ENCODE results near the gene RHEBL1.

RHEBL1 gene, protein sequence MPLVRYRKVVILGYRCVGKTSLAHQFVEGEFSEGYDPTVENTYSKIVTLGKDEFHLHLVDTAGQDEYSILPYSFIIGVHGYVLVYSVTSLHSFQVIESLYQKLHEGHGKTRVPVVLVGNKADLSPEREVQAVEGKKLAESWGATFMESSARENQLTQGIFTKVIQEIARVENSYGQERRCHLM

DNA sequence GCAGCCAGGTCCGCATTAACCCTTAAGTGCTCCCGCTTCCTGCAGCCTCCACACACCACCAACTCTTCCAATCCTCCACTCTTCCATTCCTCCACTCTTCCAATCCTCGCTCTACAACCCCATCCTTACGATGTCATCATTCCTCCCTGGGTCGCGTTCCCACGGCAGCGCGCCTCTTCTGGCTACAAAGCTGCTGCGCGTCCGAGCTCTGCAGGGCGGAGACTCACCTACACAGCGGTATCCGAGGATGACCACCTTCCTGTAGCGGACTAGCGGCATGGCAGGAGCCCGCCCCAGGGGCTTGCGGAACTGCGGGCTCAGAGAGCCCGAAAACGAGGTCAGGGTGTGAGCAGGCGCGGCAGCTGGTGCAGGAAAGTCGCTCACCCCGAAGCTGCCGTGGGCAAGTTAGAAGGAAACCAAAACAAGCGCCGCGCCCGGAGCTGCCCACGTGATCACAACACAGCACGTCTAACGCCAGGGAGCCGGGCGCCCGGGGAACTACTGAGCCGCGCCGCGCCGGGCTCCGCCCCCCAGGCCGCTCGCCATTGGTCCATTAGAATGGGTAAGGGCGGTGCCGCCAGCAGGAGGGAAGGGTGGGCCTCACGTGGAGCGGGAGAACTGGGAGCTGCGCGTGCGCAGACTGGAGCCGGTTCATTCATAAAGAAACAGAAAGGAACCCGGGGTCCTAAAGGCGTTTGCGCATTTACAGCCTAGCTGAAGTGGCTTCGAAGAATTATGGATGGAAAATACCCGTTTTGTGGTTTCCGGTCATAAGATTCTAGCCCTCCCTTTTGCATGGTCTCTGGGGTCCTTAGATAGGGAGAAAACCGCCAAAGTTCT lies at the start of gene RHEBL1:
RHEBL1 (minus strand) TSS at position 473 of the 840 bp plus-strand sequence; CDS start at position 279, 194 bp downstream.
- DNase-seq: peak; percentile 91 to 94

DNA sequence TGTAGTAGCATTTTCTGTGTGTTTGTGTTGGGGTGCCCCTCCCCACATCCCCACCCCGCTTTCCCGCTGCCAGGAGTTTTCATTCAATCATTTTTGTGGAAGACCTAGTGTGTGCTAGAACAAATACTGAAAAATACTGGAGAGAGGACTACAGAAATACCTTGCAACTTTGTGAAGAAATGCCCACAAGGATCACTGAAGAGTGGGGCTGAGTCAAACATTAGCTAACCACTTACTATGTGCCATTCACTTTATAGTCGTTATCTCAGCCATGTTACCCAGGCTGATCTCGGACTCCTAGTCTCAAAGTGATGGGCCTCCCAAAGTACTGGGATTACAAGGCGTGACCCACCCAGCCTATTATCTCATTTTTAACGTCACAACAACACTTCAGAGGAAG lies 41.4 kb upstream of the RHEBL1 start:
- DNase-seq: no peak

DNA sequence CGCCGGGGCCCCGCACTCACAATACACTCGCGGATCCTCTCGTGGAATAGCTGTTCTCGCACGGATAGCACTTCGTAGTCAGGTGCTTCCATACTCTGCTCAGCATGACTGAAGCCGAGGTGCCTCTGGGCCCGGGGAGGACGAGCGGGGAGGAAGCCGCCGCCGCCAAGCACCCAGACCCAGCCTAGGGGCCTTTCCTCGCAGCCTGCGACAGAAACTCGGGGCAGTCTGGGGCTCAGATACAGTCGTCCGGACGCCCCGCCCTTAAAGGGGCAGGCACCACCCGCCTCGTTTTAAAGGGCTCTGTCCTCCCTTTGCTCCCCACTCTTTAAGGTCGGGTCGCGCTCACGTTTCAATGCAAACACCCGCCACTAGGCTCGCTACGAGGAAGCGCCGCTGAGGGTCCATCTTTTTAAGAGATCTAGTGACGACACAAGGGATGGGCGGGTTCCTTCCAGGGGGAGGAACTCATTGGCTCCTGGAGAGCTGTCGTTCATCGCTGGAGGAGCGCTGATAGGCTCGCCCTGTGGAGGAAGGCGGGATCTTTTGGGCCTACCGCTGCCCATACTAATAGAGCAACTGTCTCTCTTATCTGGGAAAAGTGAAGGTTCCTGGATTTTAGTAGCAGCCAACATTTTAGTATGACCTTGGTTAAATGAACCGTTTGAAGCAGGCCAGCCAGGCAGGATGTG lies 40.8 kb upstream of the RHEBL1 start, which contains the start of gene LMBR1L:
LMBR1L (minus strand) TSS at position 384 of the 692 bp plus-strand sequence; CDS start at position 92, 292 bp downstream.
- peak; percentile 95 to 96 for DNase-seq

DNA sequence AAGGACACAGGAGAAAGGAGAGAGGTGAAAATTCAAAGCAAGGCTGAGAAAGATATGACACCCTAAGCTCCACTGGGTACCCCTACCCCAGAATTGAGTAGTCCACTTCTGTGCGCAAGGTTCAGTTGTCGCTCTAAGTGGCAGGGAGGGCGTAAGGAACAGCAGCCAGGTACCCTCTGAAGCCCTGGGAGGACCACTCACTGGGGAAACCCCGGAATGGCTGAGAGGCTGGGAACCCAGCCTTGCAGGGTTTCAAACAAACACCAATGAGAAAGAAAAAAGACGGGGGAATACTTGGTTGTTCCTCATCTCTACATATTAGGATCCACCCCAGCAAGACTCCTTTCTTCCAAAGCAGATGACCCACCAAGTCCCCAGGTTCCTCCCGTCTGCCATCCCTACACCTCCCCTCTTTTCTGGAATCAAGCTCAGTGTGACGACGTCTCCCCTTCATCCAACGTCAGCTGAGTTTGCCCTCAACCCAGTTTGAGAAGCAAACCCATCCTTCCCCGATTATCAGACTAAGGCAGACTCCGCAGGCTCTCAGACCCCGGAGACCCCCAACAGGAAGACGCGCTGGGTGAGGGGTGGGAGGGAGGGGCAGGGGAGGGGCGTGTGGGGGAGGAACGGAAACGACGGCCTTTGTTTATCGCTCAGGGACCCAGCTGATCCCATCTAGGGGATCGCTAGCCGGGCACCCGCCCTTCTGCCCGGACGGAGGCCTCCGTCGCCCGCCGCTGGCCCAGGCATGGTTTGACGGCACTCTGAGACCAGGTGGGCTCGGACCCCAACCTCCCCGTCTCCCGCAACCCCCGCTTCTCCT lies 40.1 kb upstream of the RHEBL1 start:
- DNase-seq: no peak

DNA sequence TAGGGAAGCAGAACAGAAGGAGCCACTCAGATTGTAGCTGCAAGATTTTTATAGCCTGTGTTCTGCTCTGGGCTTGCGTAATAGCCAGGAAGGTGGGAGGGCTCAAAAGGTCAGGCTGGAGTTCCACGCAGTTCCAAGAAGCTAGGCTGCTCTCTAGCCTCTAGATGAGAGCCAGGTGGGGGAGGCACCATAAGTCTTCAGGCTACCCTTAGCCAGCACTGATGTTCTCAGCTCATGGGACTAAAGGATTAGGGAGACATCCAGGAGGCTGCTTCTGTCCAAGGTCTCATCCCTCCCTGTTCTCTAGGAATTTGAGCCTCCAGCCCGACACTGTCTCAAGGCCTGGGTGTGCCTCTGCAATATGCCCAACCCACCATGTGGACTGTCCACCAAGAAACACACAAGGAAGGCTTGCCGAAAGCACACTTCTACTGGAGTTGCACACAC lies 39.2 kb upstream of the RHEBL1 start:
- no peak for DNase-seq

DNA sequence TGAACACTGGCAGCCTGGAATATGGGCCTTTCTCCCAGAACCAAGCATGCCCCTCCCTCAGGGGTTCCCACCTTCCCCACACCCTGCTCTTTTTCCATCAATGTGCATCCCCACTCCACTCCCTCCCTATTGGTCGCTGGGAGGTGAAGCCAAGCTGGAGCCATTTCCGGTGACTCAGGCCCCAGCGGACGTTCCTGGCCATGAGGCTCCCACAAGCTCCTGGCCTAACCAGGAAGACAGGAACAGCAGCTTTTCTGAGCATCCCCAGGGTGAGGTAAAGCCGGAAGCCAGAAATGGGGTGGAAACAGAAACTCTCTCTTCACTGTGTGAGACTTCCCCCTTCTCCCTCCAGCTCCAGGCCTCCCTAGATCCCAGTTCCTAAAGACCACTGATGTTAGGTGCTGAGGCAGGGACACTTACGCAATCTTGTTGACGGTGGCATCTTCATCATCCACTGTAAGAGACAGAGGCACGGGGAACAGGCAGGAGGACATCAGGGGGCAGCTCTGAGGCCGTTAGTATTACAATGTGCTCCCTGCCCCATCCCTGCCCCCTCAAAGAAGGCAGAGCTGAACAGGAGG lies 35.8 kb upstream of the RHEBL1 start:
- DNase-seq: no peak

DNA sequence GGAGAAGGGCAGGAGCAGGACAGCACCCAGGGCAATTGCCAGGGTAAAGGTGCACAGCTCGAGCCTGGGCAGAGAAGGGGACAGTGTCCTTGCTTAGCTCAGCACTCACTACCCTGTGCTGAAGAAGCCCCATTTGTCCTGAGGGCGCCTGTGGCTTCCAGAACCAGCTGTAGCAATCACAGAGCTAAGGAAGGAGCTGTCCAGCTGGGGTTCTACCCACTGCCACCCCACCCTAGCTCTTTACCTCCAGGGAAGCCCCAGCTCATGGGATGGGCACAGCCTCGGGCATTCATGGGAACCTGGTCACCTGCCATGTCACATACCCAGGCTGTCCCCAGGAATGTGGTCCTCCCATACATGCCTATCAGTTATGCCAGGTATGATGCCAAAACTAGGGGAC lies 35.0 kb upstream of the RHEBL1 start:
- DNase-seq: no peak

DNA sequence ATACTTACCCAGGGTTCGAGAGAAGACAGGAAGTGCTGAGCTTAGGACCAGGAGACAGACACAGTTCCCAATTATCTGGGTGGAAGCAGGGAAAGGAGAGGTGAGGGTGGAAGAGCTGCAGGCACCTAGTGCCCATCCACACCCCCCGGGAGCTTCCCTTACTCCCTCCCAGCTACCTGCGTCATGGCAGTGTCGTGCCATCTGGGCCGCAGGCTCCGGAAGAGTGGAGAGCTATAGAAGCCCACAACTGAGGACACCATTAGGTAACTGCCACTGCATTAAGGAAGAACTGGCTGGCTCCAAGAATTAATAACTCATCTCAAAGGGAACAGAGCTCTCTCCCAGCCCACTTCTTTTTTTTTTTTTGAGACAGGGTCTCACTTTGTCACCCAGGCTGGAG lies 30.6 kb upstream of the RHEBL1 start:
- DNase-seq: no peak

DNA sequence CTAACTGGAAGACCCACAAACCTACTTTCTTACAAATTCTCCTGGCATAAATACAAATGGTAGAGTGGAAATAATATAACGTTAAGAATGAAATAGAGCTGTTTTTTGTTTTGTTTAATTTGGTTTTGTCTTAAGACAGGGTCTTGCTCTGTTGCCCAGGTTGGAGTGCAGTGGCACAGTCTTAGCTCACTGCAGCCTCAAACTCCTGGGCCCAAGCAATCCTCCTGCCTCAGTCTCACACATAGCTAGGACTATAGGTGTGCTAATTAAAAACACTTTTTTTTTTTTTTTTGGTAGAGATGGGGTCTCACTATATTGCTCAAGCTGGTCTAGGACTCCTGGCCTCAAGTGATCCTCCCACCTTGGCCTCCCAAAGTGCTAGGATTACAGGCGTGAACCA lies 28.9 kb upstream of the RHEBL1 start:
- no peak for DNase-seq

DNA sequence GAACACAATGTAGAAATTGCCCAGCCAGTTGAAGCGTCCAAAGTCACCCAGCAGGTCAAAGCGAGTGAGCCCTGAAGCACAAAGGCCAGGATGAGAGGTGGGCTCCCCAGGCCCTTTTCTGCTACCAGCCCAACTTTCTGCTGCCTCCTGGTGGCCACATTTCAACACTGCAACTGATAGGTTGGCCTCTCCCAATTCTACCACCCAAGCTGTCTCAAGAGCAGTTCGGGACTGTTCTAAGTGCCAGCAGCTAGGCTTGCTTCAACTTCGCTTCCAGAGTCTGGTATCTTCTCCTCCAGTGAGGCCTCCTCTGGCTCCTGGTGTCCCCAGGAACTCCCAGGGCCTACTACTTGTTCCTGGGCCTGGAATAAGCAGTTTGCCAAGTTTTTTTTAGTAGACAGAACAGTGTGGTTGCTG lies 28.3 kb upstream of the RHEBL1 start:
- peak in 1 of 2 experiments; percentile 19 for DNase-seq

DNA sequence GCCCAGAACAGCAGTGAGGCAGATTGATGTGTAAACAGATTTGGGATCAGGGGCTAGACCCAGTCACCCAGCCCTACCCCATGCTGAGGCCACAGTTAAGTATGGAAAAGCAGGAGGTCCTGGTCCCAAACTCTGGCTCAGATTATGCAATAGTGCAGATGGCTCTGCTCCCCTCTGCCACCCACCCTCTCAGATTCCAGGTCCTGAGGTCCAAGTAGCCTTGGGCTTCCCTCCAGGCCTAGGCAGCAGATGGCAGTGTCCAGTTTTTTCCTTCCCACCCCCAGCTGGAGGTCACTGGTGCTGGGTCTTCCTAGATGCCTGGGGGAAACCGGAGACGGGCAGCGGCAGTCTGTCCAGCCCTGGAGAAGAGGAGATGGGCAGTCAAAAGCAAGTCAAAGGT lies 27.6 kb upstream of the RHEBL1 start:
- no peak for DNase-seq

DNA sequence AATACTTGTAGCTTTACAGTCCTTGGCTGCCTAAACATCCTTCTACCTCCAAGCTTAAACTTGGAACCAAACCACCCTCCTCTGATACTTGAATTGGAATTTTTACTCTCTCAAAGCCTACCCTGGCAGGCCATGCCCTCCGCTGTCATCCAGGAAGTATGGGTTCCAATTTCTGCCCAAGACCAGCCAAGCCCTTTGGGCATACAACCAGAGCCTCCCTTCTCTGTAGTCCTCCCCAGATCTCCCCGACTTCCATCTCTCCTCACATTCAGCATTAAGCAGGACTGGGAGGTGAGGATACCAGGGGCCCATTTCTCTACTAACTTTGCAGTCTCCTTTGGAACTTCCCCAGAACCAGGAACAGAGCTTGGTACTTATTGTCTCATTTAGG lies 25.2 kb upstream of the RHEBL1 start:
- DNase-seq: no peak

DNA sequence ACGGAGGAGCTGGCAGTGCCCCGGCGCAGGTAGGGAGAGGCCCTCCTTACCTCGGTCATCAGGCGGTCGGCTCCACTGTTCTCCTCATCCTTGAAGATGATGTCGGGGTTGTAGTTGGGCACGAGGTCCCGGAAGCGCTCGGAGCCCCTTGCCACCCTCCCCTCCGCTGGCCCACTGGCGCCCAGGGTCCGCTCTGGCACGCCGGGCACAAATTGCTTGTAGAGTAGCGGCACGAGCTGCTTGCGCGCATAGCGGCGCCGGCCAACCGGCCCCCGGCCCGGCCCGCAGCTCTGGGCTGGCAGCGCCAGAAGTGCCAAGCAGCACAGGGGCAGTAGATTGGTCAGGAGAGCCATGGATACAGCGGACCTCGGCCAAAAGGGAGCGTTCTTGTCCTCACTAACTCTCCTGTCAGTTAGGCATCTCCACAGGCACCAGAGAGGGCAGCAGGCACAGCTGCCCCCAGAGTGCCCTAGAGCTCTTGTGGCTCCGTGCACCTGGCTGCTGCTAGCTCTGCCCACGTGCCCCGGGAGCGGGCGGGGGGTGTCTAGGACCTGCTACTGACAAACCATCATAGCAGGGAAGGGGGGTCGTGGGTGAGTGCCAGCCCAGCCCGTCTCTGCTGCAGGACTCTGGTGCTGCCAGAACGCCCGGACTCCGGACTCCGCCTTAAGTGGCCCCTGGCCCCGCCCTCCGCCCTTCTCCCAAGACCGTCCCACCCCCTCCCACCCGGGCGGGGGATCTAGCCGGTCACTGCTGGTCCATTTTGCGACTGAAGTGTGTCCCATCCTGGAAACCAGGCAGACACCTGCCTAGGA lies 24.6 kb upstream of the RHEBL1 start, which contains the start of gene DHH:
DHH (minus strand) TSS at position 642 of the 815 bp plus-strand sequence; CDS start at position 353, 289 bp downstream.
- no peak for DNase-seq

DNA sequence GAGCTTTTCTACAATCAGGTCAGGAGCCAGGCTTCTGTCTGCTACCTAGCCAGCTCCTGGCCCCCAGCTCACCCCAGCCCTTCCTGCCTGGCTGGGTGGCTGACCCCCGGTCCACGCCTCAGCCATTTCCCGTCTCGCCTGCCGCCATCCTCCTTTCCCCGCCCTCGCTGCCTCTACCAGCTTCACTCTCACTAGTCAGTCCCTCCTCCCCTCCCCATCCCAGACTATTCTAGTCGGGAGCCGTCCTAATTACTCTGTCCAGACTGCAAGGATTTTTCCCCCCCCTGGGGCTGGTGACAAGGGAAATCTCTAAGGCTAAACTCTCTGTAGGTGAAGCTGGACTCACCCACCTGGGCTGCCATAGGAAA lies 24.0 kb upstream of the RHEBL1 start:
- no peak for DNase-seq

DNA sequence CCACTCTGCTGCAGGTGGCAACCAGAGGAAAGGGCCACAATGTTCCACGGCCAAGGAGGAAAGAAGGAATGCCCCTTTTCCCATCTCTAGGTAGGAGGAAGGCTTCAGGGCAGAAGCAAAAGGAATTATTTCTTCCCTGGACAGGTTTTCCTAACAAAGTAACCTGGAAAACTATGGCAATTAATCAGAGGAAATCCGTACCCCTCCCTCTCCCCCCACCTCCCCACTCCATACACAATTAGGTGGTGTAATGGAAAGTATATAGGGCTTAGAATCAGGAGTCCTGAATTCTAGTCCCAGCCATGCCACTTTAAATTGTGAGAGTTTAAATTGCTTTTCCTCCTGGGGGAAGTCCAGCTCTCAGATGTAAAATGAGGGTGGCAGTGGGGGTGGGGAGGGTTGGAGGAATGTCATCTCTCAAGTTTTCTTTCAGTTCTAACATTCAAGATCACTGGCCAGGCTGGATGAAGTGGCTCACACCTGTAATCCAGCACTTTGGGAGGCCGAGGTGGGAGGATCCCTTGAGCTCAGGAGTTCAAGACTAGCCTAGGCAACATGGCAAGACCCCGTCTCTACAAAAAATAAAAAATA lies 23.1 kb upstream of the RHEBL1 start:
- no peak for DNase-seq

DNA sequence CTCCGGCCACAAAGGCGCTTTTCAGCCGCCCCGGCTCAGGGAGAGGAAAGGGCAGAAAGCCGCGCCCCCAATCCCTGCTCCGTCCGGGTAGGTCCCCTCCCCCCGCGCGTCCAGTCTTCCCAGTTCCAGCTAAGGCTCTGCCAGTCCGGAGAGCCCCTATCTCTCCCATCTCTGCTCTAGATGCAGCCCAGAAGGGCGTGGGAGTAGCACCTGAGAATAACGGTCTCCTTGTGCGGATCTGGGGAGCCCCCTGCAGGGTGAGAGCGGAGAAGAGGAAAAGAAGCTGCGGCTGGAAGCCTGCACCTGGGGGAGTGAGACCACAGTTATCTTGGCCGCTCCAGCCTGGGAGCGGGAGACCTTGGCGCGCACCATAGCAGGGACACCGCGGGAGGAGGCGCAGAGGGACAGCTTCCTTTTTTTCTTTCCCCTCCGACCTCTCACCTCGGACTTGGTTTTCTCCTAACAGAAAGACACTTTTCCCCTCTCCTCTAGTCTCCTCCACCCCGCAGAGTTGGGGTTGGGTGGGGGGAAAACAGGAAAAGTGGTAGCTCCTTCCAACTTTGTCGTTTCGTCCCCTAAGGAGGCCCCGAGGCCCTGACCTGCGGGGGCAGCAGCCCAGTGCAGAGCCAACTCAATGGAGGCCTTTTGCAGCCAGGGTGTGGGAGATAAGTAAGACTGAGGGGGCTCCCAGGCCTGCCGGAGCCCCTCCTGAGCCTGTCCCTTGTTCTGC lies 22.5 kb upstream of the RHEBL1 start:
- peak; percentile 54 to 69 for DNase-seq

DNA sequence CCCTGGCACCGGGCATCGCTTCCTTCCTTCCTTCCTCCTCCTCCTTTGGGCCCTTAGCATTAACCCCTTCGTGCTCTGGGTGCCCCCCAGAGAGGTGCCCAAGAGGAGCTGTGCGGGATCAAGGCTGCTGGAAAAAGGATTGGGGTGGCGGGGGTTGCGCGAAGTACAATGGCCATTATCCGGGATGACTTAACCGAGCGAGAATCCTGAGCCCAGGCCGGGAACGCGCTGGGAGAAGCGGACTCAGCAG lies 22.0 kb upstream of the RHEBL1 start:
- no peak for DNase-seq

DNA sequence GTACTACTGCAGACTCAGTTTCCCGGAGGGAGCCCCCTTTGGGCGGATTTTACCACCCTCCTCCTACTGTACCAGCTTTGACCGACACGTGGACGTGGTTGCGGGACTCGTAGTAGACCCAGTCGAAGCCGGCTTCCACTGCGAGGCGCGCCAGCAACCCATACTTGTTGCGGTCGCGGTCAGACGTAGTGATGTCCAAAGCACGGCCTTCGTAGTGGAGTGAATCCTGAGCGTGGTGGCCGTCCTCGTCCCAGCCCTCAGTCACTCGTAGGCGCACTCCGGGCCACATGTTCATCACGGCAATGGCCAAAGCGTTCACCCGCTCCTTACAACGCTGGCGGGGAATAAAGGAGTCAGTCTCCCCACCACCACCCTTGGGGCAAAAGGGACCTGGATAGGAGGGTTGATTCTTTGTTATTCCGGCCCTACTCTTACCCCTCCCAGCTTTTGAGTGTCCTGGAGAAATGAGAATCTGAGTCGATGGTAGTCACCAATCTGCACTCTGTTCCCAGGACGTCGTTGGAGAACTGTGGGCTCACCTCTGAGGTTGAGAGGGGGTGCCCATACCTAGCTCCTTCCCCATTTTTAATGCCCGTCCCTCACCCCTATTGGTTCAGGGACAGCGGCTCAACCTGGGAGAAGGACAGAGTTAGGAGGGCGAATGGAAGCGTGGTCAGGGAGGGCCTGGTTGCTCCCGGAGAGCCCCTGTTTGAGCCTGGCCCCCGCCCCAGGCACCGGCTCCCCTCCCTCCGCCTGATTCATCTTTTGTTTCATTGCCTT lies 21.5 kb upstream of the RHEBL1 start:
- DNase-seq: no peak

Data from NCI-H1930 (cell line).